Measurements from ENCODE around the gene EML4.
"Not testable (repeated sequence)": the region's sequence is repeated elsewhere in the genome, so short reads cannot be mapped to it uniquely, and the experiment has no call there.

The EML4 gene

DNA sequence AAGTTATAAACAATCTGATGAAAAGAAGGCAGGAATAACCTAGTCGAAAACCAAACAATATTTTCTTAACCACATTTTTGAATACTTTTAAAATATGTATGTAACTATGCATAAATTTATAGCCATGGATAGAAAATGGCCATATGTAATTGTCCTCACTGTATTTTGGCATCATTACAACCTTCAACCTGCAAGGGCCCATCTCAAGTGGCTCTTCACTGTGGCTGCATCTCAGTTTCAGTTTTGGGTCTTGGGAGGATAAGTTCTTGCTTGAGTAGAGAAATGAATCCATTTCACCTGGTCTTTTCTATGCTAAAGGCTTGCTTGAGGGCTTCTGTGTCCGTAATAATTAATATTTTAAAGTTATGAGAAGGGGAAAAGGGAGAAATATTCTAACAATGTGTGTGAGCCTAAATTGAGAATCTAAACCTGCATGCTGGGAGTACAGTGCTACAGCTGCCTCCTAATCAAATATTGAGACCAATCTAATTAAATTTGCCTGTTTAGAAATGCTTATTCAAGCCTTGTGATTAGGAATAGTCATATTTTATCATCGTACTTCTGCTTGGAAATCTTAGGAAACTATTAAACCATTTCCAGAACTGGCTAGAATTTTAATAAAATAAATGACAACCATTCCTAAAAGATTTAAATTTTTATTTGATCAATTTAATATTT is 92.5 kb downstream of the EML4 start:
- H3K36me3 ChIP-seq (ENCODE audit: control insufficient read depth, insufficient read depth, low read length), result no peaks in the 10 kb centered on the region
- no peak overlapping the region for H3K4me3 ChIP-seq (ENCODE audit: low read length)
- H3K27me3 ChIP-seq (ENCODE audit: control insufficient read depth, insufficient read depth, low read length), result no peaks in the 10 kb centered on the region
- no peaks in the 10 kb centered on the region for H3K9me3 ChIP-seq (ENCODE audit: control insufficient read depth, low read length)
- H3K9ac ChIP-seq (ENCODE audit: low read length), result no peak overlapping the region
- no peaks in the 10 kb centered on the region for H3K4me1 ChIP-seq (ENCODE audit: control insufficient read depth, insufficient read depth, low read length)

DNA sequence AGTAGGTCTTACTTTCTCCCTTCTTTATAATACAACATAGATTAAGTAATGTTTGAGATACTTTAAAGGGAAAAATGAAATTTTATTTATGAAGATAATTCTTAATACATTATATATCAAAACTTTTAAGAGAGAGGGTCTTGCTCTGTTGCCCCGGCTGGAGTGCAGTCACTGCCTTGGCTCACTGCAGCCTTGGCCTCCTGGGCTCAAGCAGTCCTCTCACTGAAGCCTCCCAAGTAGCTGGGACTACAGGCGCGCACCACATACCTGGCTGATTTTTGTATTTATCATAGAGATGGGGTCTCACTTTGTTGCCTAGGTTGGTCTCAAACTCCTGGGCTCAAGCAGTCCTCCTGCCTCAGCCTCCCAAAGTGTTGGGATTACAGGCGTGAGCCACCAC is 97.1 kb downstream of the EML4 start:
- Histone ChIP-seq H3K9me3 (ENCODE audit: control insufficient read depth, low read length) (no peaks in the 10 kb centered on the region), H3K9ac (ENCODE audit: low read length) (no peak overlapping the region), H3K4me3 (ENCODE audit: low read length) (no peak overlapping the region), H3K27me3 (ENCODE audit: control insufficient read depth, insufficient read depth, low read length) (no peaks in the 10 kb centered on the region), H3K4me1 (ENCODE audit: control insufficient read depth, insufficient read depth, low read length) (no peaks in the 10 kb centered on the region), H3K36me3 (ENCODE audit: control insufficient read depth, insufficient read depth, low read length) (no peaks in the 10 kb centered on the region)

DNA sequence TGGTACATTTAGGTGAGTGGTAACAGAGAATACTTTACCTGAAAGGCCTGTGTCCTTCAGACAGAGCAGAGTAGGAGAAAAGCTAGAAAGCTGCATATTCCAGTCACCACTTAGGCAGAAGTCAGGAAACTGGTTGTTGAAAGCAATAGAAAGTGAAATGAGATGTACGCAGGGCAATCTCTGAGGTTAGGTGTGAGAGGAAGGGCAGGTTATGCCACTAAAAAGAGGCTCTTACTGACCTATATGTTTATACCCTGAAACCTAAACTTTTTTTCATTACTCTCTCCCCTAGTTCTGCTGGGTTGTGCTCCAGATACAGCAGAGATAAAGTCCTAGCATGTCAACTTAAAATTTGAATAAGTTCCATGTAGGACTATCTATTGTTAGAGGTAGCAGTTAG is 98.4 kb downstream of the EML4 start:
- Histone ChIP-seq H3K36me3 (ENCODE audit: control insufficient read depth, insufficient read depth, low read length) (no peaks in the 10 kb centered on the region), H3K9me3 (ENCODE audit: control insufficient read depth, low read length) (no peaks in the 10 kb centered on the region), H3K4me1 (ENCODE audit: control insufficient read depth, insufficient read depth, low read length) (no peaks in the 10 kb centered on the region), H3K4me3 (ENCODE audit: low read length) (no peak overlapping the region), H3K27me3 (ENCODE audit: control insufficient read depth, insufficient read depth, low read length) (no peaks in the 10 kb centered on the region), H3K9ac (ENCODE audit: low read length) (no peak overlapping the region)

DNA sequence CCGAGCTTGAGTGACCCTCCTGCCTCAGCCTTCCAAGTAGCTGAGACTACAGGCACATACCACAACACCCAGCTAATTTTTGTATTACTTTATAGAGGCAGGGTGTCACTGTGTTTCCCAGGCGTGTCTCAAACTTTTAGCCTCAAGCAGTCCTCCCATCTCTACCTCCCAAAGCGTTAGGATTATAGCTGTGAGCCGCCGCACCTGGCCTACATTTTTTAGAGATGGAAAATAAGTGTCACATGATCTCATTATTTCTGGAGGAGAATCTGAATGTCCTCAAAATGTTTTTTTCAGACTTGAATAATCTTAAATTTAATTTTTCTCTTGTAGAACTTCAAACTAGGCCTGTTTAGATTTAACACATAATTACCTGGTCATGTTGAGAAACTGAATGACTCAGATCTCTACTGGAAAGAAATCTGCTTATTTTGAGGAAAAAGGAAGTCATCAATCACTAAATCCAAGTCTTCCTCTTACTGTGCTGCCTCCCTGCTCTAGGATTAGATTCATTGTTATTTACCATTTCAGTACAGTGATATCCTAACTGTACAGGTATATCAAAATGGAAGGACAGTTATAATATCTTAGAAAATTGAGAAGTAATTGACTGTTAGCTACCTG is 99.5 kb downstream of the EML4 start:
- H3K27me3 ChIP-seq (ENCODE audit: control insufficient read depth, insufficient read depth, low read length), result no peaks in the 10 kb centered on the region
- no peaks in the 10 kb centered on the region for H3K36me3 ChIP-seq (ENCODE audit: control insufficient read depth, insufficient read depth, low read length)
- H3K9ac ChIP-seq (ENCODE audit: low read length), result no peak overlapping the region
- H3K4me3 ChIP-seq (ENCODE audit: low read length), result no peak overlapping the region
- no peaks in the 10 kb centered on the region for H3K4me1 ChIP-seq (ENCODE audit: control insufficient read depth, insufficient read depth, low read length)
- no peaks in the 10 kb centered on the region for H3K9me3 ChIP-seq (ENCODE audit: control insufficient read depth, low read length)

DNA sequence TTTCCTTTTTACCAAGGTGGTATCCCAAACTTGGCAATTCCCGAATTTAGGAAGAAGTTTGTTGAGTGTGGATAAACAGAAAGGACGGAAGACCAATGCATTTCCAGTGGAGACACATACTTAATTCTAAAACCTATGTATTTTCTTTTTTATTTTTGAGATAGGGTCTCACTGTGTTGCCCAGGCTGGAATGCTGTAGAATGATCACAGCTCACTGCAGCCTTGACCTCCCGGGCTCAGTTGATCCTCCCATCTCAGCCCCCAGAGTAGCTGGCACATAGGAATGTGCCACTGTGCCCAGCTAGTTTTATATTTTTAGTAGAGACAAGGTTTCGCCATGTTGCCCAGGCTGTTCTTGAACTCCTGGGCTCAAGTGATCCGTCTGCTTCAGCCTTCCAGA is 101.6 kb downstream of the EML4 start:
- Histone ChIP-seq H3K4me3 (ENCODE audit: low read length) (no peak overlapping the region), H3K36me3 (ENCODE audit: control insufficient read depth, insufficient read depth, low read length) (no peaks in the 10 kb centered on the region), H3K4me1 (ENCODE audit: control insufficient read depth, insufficient read depth, low read length) (no peaks in the 10 kb centered on the region), H3K9me3 (ENCODE audit: control insufficient read depth, low read length) (no peaks in the 10 kb centered on the region), H3K27me3 (ENCODE audit: control insufficient read depth, insufficient read depth, low read length) (no peaks in the 10 kb centered on the region), H3K9ac (ENCODE audit: low read length) (no peak overlapping the region)

DNA sequence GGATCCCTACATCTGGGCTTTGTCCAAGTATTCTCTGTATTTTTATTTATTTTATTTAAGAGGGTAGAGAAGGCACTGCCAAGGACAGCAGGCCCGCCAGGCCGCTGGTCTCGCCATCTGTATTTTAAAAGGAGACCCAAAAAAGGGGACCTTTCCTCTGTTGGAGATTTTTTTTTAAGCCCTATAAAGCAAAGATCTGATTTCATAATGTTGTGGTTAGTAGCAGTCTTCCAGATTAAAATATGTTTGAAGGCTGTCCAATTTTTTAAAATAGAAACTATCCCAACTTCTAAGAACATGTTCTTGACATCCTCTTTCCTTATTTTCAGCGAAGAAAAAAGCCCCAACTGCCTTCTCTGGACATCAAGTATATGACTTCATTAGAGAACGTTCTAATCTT is 102.1 kb downstream of the EML4 start:
- not testable (repeated sequence) for H3K9me3 ChIP-seq (ENCODE audit: control insufficient read depth, low read length); H3K36me3 ChIP-seq (ENCODE audit: control insufficient read depth, insufficient read depth, low read length); H3K27me3 ChIP-seq (ENCODE audit: control insufficient read depth, insufficient read depth, low read length); H3K4me1 ChIP-seq (ENCODE audit: control insufficient read depth, insufficient read depth, low read length); H3K9ac ChIP-seq (ENCODE audit: low read length); H3K4me3 ChIP-seq (ENCODE audit: low read length)

DNA sequence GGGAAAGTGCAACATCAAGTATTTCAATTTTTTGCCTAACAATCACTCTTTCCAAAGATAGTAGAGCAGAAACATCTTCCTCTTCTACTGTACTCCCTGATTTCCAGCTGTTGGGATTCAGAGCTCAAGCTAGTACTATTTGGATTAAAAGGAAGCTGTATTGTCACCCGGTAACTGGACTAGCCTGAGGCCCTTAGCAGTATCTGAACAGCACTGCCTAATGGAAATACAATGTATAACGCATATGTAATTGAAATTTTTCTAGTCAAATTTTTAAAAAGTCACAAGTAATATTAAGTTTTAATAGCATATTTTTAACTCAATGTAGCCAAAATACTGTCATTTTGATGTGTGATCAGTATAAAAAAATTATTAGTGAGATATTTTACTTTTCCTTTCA is 105.7 kb downstream of the EML4 start:
- Histone ChIP-seq H3K4me1 (ENCODE audit: control insufficient read depth, insufficient read depth, low read length) (no peaks in the 10 kb centered on the region), H3K27me3 (ENCODE audit: control insufficient read depth, insufficient read depth, low read length) (no peaks in the 10 kb centered on the region), H3K4me3 (ENCODE audit: low read length) (no peak overlapping the region), H3K9ac (ENCODE audit: low read length) (no peak overlapping the region), H3K36me3 (ENCODE audit: control insufficient read depth, insufficient read depth, low read length) (no peaks in the 10 kb centered on the region), H3K9me3 (ENCODE audit: control insufficient read depth, low read length) (no peaks in the 10 kb centered on the region)

DNA sequence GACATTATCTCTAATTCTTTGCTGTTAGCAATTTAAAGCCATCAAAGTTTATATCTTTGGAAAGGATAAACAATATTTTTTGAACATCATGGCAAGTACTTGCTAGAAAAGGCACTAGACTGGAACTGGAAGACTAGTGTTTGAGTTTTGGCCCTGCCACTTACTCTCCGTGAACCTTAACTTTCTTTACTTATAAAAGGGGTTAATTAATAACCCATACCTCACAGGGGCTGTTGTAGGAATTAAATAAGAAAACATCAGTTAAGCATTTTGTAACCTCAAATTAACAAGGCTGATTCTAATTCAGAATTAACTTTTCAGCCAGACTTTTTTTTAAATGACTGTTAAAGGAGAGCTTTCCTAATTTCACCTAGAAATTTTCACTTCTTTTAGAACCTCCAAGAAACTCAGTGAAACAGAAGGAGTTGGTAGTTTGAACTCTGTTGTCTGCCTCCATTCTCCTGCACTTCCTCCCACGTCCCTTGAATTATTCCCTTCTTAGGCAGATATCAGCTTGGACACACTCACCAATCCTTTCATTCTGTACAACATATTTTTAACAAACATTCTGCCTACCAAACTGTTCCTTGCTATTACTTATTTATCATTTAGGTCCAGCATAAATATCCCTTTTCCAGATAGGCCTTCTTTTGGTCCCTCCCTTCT is 112.4 kb downstream of the EML4 start:
- Histone ChIP-seq H3K9ac (ENCODE audit: low read length) (no peak overlapping the region), H3K9me3 (ENCODE audit: control insufficient read depth, low read length) (no peaks in the 10 kb centered on the region), H3K27me3 (ENCODE audit: control insufficient read depth, insufficient read depth, low read length) (no peaks in the 10 kb centered on the region), H3K36me3 (ENCODE audit: control insufficient read depth, insufficient read depth, low read length) (no peaks in the 10 kb centered on the region), H3K4me1 (ENCODE audit: control insufficient read depth, insufficient read depth, low read length) (no peaks in the 10 kb centered on the region), H3K4me3 (ENCODE audit: low read length) (no peak overlapping the region)

DNA sequence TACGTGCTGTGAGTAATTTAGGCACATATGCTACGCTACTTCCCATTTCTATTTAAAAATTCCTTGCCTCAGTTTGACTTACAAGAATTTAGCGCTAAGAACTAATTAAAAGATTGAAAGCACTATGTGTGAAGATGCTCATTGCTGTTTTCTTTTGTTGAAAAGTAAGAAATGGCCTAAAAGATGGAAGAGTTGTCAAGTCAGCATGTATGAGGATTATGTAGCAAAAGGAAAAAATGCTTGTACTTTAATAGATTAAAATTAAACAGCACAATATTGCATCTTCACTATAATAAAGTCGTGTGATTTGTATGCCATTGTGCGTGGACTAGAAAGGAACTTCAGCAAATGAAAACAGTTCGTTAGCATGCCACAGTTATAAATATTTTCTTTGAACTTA is 114.9 kb downstream of the EML4 start:
- Histone ChIP-seq H3K27me3 (ENCODE audit: control insufficient read depth, insufficient read depth, low read length) (no peaks in the 10 kb centered on the region), H3K4me1 (ENCODE audit: control insufficient read depth, insufficient read depth, low read length) (no peaks in the 10 kb centered on the region)

DNA sequence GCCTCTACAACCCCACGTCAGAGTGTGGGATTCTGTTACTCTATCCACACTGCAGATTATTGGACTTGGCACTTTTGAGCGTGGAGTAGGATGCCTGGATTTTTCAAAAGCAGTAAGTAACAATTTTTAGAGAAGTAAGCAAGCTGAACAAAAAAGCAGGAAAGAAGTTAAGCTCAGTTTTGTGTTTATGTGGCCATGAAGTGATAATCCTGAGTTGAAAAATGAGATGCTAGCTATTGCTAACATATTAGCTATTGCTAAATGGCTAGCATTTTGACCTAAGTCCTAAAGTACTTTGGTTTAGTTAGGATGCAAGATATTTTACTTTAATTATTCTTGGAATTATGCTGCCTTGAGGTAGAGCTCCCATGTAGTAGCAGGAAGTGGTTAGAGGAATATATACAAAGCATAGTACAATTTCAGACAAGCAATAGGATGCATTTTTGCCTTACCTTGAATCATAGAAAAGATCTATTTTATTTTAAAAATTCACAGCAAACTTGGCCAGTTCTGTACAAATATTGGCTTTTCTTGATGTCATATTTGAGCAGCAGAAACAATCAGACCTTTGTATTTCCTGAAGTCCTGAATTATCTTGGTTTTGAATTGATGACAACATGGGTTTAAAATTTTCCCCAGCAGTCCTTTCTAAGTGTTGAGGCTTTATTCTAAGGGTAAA is 117.3 kb downstream of the EML4 start:
- no peak overlapping the region for H3K4me3 ChIP-seq (ENCODE audit: low read length)
- no peaks in the 10 kb centered on the region for H3K9me3 ChIP-seq (ENCODE audit: control insufficient read depth, low read length)
- no peaks in the 10 kb centered on the region for H3K27me3 ChIP-seq (ENCODE audit: control insufficient read depth, insufficient read depth, low read length)
- H3K9ac ChIP-seq (ENCODE audit: low read length), result no peak overlapping the region
- H3K36me3 ChIP-seq (ENCODE audit: control insufficient read depth, insufficient read depth, low read length), result no peaks in the 10 kb centered on the region
- no peaks in the 10 kb centered on the region for H3K4me1 ChIP-seq (ENCODE audit: control insufficient read depth, insufficient read depth, low read length)

More for the DNA sequence above, 114.9 kb downstream of the EML4 start:
- Histone ChIP-seq H3K36me3 (ENCODE audit: control insufficient read depth, insufficient read depth, low read length) (no peaks in the 10 kb centered on the region), H3K9ac (ENCODE audit: low read length) (no peak overlapping the region), H3K9me3 (ENCODE audit: control insufficient read depth, low read length) (no peaks in the 10 kb centered on the region), H3K4me3 (ENCODE audit: low read length) (no peak overlapping the region)

DNA sequence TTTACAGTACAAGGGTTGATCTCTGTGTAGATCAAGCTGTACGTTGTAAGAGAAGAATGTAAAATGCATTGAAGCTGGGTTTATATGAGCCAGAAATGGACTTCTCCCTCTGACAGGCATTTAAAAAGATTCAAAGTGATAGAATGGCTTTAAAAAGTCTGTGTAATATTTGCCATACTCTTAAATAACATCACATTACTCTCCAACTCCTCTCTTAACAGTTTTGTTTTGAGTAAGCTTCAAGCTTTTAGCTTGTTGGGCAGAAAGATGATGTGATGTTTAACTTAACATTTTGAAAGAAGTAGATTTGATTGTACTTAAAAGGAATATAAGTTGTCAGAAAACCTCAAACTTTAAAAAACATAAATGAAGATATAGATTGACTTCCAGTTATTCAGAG is 119.7 kb downstream of the EML4 start:
- Histone ChIP-seq H3K4me3 (ENCODE audit: low read length) (no peak overlapping the region), H3K9ac (ENCODE audit: low read length) (no peak overlapping the region), H3K27me3 (ENCODE audit: control insufficient read depth, insufficient read depth, low read length) (no peaks in the 10 kb centered on the region), H3K9me3 (ENCODE audit: control insufficient read depth, low read length) (no peaks in the 10 kb centered on the region), H3K4me1 (ENCODE audit: control insufficient read depth, insufficient read depth, low read length) (no peaks in the 10 kb centered on the region), H3K36me3 (ENCODE audit: control insufficient read depth, insufficient read depth, low read length) (no peaks in the 10 kb centered on the region)

DNA sequence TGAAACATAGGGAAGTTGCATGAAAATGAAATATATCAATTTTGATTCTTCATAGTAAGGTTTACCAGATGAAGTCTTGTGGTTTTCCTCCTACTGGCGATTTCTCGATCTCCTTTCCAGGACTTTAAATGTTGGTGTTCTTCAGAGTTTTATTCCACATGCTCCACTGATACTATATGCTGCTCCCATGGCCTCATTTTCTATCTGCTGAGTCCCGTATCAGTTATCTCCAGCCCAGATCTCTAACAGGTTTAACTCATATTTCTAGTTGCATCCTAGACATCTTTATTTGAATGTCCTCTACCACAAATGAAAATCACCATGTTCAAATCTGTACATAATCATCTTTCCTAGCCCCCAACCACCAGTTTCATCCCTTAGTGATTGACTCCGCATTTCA is 120.1 kb downstream of the EML4 start:
- Histone ChIP-seq H3K4me1 (ENCODE audit: control insufficient read depth, insufficient read depth, low read length) (no peaks in the 10 kb centered on the region), H3K9me3 (ENCODE audit: control insufficient read depth, low read length) (no peaks in the 10 kb centered on the region), H3K4me3 (ENCODE audit: low read length) (no peak overlapping the region), H3K27me3 (ENCODE audit: control insufficient read depth, insufficient read depth, low read length) (no peaks in the 10 kb centered on the region), H3K9ac (ENCODE audit: low read length) (no peak overlapping the region), H3K36me3 (ENCODE audit: control insufficient read depth, insufficient read depth, low read length) (no peaks in the 10 kb centered on the region)
